ENCODE measurements around the gene PPP1CB.
A peak's percentile ranks its signal among the peaks of the same experiment; 100 is the strongest.
"Not testable (repeated sequence)": the region's sequence is repeated elsewhere in the genome, so short reads cannot be mapped to it uniquely, and the experiment has no call there.

PPP1CB gene

GRCh38 chr2:28751252-28751955 lies at the start of gene PPP1CB:
PPP1CB (plus strand) TSS chr2:28751830; CDS start chr2:28752125, 295 bp downstream.
- DNase-seq = peak; percentile 84 to 96

- DNase-seq = no peak
Measured at GRCh38 chr2:28702415-28702861, 49.2 kb upstream of the PPP1CB start.

GRCh38 chr2:28702878-28703277 lies 48.8 kb upstream of the PPP1CB start:
- DNase-seq = no peak

GRCh38 chr2:28704621-28705020 lies 47.0 kb upstream of the PPP1CB start:
- DNase-seq = no peak

GRCh38 chr2:28705751-28706440 lies 45.7 kb upstream of the PPP1CB start:
- no peak for DNase-seq

GRCh38 chr2:28707592-28707991 lies 44.0 kb upstream of the PPP1CB start:
- no peak for DNase-seq

- DNase-seq = no peak
Measured at GRCh38 chr2:28709101-28709500, 42.5 kb upstream of the PPP1CB start.

GRCh38 chr2:28710545-28710944 lies 41.1 kb upstream of the PPP1CB start:
- DNase-seq = no peak

GRCh38 chr2:28713577-28714298 lies 37.9 kb upstream of the PPP1CB start:
- DNase-seq = no peak

GRCh38 chr2:28716265-28716865 lies 35.3 kb upstream of the PPP1CB start:
- peak; percentile 55 to 83 for DNase-seq

GRCh38 chr2:28717339-28717758 lies 34.3 kb upstream of the PPP1CB start:
- DNase-seq = peak in 1 of 2 experiments; percentile 21

GRCh38 chr2:28720345-28720744 lies 31.3 kb upstream of the PPP1CB start:
- DNase-seq = no peak

- DNase-seq = no peak
Measured at GRCh38 chr2:28721601-28722191, 29.9 kb upstream of the PPP1CB start.

- DNase-seq = no peak
Measured at GRCh38 chr2:28725021-28725711, 26.5 kb upstream of the PPP1CB start.

GRCh38 chr2:28726177-28726576 lies 25.5 kb upstream of the PPP1CB start:
- no peak for DNase-seq

- DNase-seq = no peak
Measured at GRCh38 chr2:28729698-28730097, 21.9 kb upstream of the PPP1CB start.

- no peak for DNase-seq
Measured at GRCh38 chr2:28730641-28731146, 20.9 kb upstream of the PPP1CB start.

- no peak for DNase-seq
Measured at GRCh38 chr2:28735511-28735910, 16.1 kb upstream of the PPP1CB start.

GRCh38 chr2:28736034-28736433 lies 15.6 kb upstream of the PPP1CB start:
- DNase-seq = peak; percentile 39 to 89

GRCh38 chr2:28737655-28738054 lies 14.0 kb upstream of the PPP1CB start:
- no peak for DNase-seq

GRCh38 chr2:28742619-28743018 lies 9.0 kb upstream of the PPP1CB start:
- not testable (repeated sequence) for DNase-seq

GRCh38 chr2:28745225-28745624 lies 6.4 kb upstream of the PPP1CB start:
- DNase-seq = no peak
